ENCODE measurements around the gene MALT1. TPM values are rescaled to one million over a fixed set of nuclear protein-coding genes. Genes with fewer than 3 reads are reported as not detected.

Gene MALT1
- total RNA-seq, 1 experiment from 2014 or later: 34.0 TPM

GRCh38 chr18:58653814-58654509, 17.3 kb upstream of the MALT1 start:
- ChIA-PET POLR2A (no interaction called here), CTCF (interaction anchor here (0.6 kb wide), 1 partner anchor 175 kb away, joined by 4 read pairs; no protein-coding TSS in a partner anchor)
- no peaks in the 10 kb centered on the region for H3K27me3 ChIP-seq (ENCODE audit: control insufficient read depth, insufficient read depth, low read length)
- in situ Hi-C loops (cut with HindIII; ENCODE audit: low pct_unique_long_range_greater_than_20kb, low sequenced_read_pairs) (no loop called here), intact Hi-C loops (cut with micrococcal nuclease; ENCODE audit: unreplicated experiment) (no loop called here)
- H3K4me1 ChIP-seq (ENCODE audit: control insufficient read depth, insufficient read depth, low read length): no peaks in the 10 kb centered on the region
- H3K36me3 ChIP-seq (ENCODE audit: control insufficient read depth, insufficient read depth, low read length): no peaks in the 10 kb centered on the region
- H3K4me3 ChIP-seq (ENCODE audit: low read depth in 2 of 2, low read length in 2 of 2): no peak overlapping the region
- no peak for DNase-seq (ENCODE audit: low read depth, low spot score)
- TF ChIP-seq, protein P1, sequence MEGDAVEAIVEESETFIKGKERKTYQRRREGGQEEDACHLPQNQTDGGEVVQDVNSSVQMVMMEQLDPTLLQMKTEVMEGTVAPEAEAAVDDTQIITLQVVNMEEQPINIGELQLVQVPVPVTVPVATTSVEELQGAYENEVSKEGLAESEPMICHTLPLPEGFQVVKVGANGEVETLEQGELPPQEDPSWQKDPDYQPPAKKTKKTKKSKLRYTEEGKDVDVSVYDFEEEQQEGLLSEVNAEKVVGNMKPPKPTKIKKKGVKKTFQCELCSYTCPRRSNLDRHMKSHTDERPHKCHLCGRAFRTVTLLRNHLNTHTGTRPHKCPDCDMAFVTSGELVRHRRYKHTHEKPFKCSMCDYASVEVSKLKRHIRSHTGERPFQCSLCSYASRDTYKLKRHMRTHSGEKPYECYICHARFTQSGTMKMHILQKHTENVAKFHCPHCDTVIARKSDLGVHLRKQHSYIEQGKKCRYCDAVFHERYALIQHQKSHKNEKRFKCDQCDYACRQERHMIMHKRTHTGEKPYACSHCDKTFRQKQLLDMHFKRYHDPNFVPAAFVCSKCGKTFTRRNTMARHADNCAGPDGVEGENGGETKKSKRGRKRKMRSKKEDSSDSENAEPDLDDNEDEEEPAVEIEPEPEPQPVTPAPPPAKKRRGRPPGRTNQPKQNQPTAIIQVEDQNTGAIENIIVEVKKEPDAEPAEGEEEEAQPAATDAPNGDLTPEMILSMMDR (IDR thresholded peaks at IDR 0.05): no peak
- TF ChIP-seq REST (IDR thresholded peaks at IDR 0.05; ENCODE audit: insufficient read depth in 1 of 2, low read depth in 2 of 2, low read length in 1 of 2) (no peak), SIN3A (IDR thresholded peaks at IDR 0.05; ENCODE audit: borderline replicate concordance, insufficient read depth, low read depth, low read length) (no peak), POLR2AphosphoS5 (IDR thresholded peaks at IDR 0.05; ENCODE audit: low read depth, low read length) (no peak), TCF7L2 (IDR thresholded peaks at IDR 0.05; ENCODE audit: low read depth, low read length) (no peak)
- no peak overlapping the region for H3K27ac ChIP-seq (ENCODE audit: low read length)
- no peak for ATAC-seq
- no TSS peak for BruUV-seq (replicated peaks)
- H3K9me3 ChIP-seq (ENCODE audit: control insufficient read depth, insufficient read depth, low read depth, low read length): no peaks in the 10 kb centered on the region

DNA sequence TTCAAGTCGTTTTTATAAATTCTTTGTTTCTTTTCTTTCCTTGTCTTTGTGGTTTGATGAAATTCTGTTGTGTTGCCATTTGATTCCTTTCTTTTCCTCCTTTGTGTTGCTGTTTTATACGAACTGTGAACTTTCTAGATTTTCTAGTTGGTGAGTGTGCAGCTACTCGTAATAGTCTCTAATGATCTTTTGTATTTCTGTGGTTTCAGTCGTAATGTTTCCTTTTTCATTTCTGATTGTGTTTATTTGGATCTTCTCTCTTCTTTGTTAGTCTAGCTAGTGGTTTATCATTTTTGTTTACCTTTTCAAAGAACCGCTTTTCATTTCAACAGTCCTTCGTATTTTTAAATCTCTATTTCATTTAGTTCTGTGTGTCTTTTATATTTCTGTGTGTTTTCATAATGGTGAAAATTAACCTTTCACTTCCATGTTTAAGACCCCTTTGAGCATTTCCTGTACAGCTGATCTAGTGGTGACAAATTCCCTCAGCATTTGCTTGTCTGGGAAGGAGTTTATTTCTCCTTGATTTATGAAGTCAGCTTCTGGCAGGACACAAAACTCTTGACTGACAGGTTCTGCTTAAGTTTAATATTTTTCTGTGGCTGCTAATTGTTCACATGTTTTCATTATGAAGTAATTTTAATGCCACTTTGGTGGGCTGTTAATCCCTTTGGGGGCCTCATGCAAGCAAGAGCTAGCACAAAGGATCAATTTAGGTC, 16.2 kb upstream of the MALT1 start:
- no TSS peak for BruUV-seq (replicated peaks)
- Histone ChIP-seq H3K27ac (ENCODE audit: low read length) (no peak overlapping the region), H3K9me3 (ENCODE audit: control insufficient read depth, insufficient read depth, low read depth, low read length) (no peaks in the 10 kb centered on the region), H3K4me3 (ENCODE audit: low read depth in 2 of 2, low read length in 2 of 2) (no peak overlapping the region), H3K27me3 (ENCODE audit: control insufficient read depth, insufficient read depth, low read length) (no peaks in the 10 kb centered on the region), H3K4me1 (ENCODE audit: control insufficient read depth, insufficient read depth, low read length) (no peaks in the 10 kb centered on the region), H3K36me3 (ENCODE audit: control insufficient read depth, insufficient read depth, low read length) (no peaks in the 10 kb centered on the region)
- intact Hi-C loops (cut with micrococcal nuclease; ENCODE audit: unreplicated experiment): no loop called here
- in situ Hi-C loops (cut with HindIII; ENCODE audit: low pct_unique_long_range_greater_than_20kb, low sequenced_read_pairs): no loop called here
- TF ChIP-seq, protein P1 (IDR thresholded peaks at IDR 0.05): no peak
- no peak for TF ChIP-seq REST (IDR thresholded peaks at IDR 0.05; ENCODE audit: insufficient read depth in 1 of 2, low read depth in 2 of 2, low read length in 1 of 2)
- TF ChIP-seq TCF7L2 (IDR thresholded peaks at IDR 0.05; ENCODE audit: low read depth, low read length): no peak
- TF ChIP-seq SIN3A (IDR thresholded peaks at IDR 0.05; ENCODE audit: borderline replicate concordance, insufficient read depth, low read depth, low read length): no peak
- no peak for TF ChIP-seq POLR2AphosphoS5 (IDR thresholded peaks at IDR 0.05; ENCODE audit: low read depth, low read length)
- no peak for ATAC-seq
- ChIA-PET POLR2A (no interaction called here), CTCF (no interaction called here)
- DNase-seq (ENCODE audit: low read depth, low spot score): no peak
